H9 (cell line): ENCODE data around the gene ANKUB1. TPM values are rescaled to one million over a fixed set of nuclear protein-coding genes. Genes with fewer than 3 reads are reported as not detected.

Experiments
- DNase-seq: peaks from one replicate; pipeline ENCODE4 v3.0.0-alpha.2; 2017
- H2AFZ ChIP-seq: one replicate; pipeline ENCODE4 v1.6.1; 2013; ENCODE audit warnings: mild to moderate bottlenecking, low read length, control low read depth, moderate library complexity
- H2AK5ac ChIP-seq: 2 replicates; pipeline ENCODE4 v1.6.1; 2013; ENCODE audit warnings: low read length, control low read depth, mixed read lengths; ENCODE audit not compliant: insufficient read length
- H2BK120ac ChIP-seq: one replicate; pipeline ENCODE4 v1.6.1; 2013; ENCODE audit warnings: low read depth, mild to moderate bottlenecking, low read length, control low read depth, inconsistent platforms; ENCODE audit not compliant: poor library complexity, severe bottlenecking
- H2BK12ac ChIP-seq: 2 replicates; pipeline ENCODE4 v1.6.1; 2013; ENCODE audit warnings: low read length, control low read depth, mixed read lengths, low read depth; ENCODE audit not compliant: insufficient read length
- H2BK15ac ChIP-seq: 2 replicates; pipeline ENCODE4 v1.6.1; 2013; ENCODE audit warnings: low read depth, low read length, control low read depth
- H2BK20ac ChIP-seq: one replicate; pipeline ENCODE4 v1.6.1; 2013; ENCODE audit warnings: low read depth, mild to moderate bottlenecking, low read length, control low read depth, inconsistent platforms; ENCODE audit not compliant: poor library complexity, severe bottlenecking
- H2BK5ac ChIP-seq: 2 replicates; pipeline ENCODE4 v1.6.1; 2013; ENCODE audit warnings: low read length, control low read depth, mixed read lengths; ENCODE audit not compliant: insufficient read length
- H3K14ac ChIP-seq: 2 replicates; pipeline ENCODE4 v1.6.1; 2013; ENCODE audit warnings: low read length, control low read depth; ENCODE audit not compliant: insufficient read depth
- H3K18ac ChIP-seq: 2 replicates; pipeline ENCODE4 v1.6.1; 2013; ENCODE audit warnings: low read depth, mild to moderate bottlenecking, mixed read lengths, low read length, control low read depth; ENCODE audit not compliant: insufficient read length
- H3K23ac ChIP-seq: 2 replicates; pipeline ENCODE4 v1.6.1; 2013; ENCODE audit warnings: low read length, control low read depth, mixed read lengths, low read depth; ENCODE audit not compliant: insufficient read length
- H3K23me2 ChIP-seq: 2 replicates; pipeline ENCODE4 v1.6.1; 2013; ENCODE audit warnings: low read depth, mild to moderate bottlenecking, mixed read lengths, low read length, control low read depth; ENCODE audit not compliant: insufficient read length, poor library complexity, severe bottlenecking
- H3K27ac ChIP-seq: 2 replicates; pipeline ENCODE4 v1.5.1; 2013; ENCODE audit warnings: low read length, control low read depth, mixed read lengths, low read depth; ENCODE audit not compliant: insufficient read length
- H3K27me3 ChIP-seq: 2 replicates; pipeline ENCODE4 v1.6.1; 2013; ENCODE audit warnings: low read length, control low read depth, inconsistent platforms; ENCODE audit not compliant: insufficient read depth
- H3K4ac ChIP-seq: 2 replicates; pipeline ENCODE4 v1.6.1; 2013; ENCODE audit warnings: low read depth, mild to moderate bottlenecking, control low read depth, inconsistent platforms, low read length, moderate library complexity
- H3K4me1 ChIP-seq: 2 replicates; pipeline ENCODE4 v1.6.1; 2013; ENCODE audit warnings: low read length, control low read depth, inconsistent platforms; ENCODE audit not compliant: insufficient read depth
- H3K4me2 ChIP-seq: 2 replicates; pipeline ENCODE4 v1.6.1; 2013; ENCODE audit warnings: low read length, control low read depth, mixed read lengths; ENCODE audit not compliant: insufficient read length, insufficient read depth
- H3K56ac ChIP-seq: 2 replicates; pipeline ENCODE4 v1.6.1; 2013; ENCODE audit warnings: low read depth, mild to moderate bottlenecking, mixed read lengths, low read length, control low read depth; ENCODE audit not compliant: insufficient read length
- H3K79me1 ChIP-seq: 2 replicates; pipeline ENCODE4 v1.6.1; 2013; ENCODE audit warnings: low read depth, mild to moderate bottlenecking, moderate library complexity, low read length, control low read depth, inconsistent platforms; ENCODE audit not compliant: insufficient read depth, poor library complexity, severe bottlenecking
- H3K79me2 ChIP-seq: 2 replicates; pipeline ENCODE4 v1.6.1; 2013; ENCODE audit warnings: low read length, control low read depth, inconsistent platforms; ENCODE audit not compliant: insufficient read depth
- H3K9ac ChIP-seq: 2 replicates; pipeline ENCODE4 v1.6.1; 2013; ENCODE audit warnings: low read length, control low read depth, mixed read lengths; ENCODE audit not compliant: insufficient read length; ENCODE audit errors: extremely low read depth
- H3K9me3 ChIP-seq: one replicate; pipeline ENCODE4 v1.6.1; 2013; ENCODE audit warnings: low read depth, low read length, inconsistent platforms; ENCODE audit not compliant: control insufficient read depth
- H3T11ph ChIP-seq: one replicate; pipeline ENCODE4 v1.6.1; 2013; ENCODE audit warnings: mild to moderate bottlenecking, low read length, control low read depth, inconsistent platforms
- H4K20me1 ChIP-seq: one replicate; pipeline ENCODE4 v1.6.1; 2013; ENCODE audit not compliant: control insufficient read depth, insufficient read length, insufficient read depth
- H4K5ac ChIP-seq: 2 replicates; pipeline ENCODE4 v1.6.1; 2013; ENCODE audit warnings: low read depth, mild to moderate bottlenecking, mixed read lengths, low read length, control low read depth; ENCODE audit not compliant: insufficient read length
- H4K8ac ChIP-seq: replicated peaks from 2 replicates; pipeline ENCODE4 v1.6.1; 2013; ENCODE audit warnings: low read length, control low read depth, mixed read lengths, low read depth; ENCODE audit not compliant: insufficient read length
- H4K91ac ChIP-seq: 2 replicates; pipeline ENCODE4 v1.6.1; 2013; ENCODE audit warnings: low read depth, mild to moderate bottlenecking, moderate library complexity, mixed read lengths, low read length, control low read depth; ENCODE audit not compliant: insufficient read length
- H3K27ac Mint-ChIP-seq, 3 experiments: 2 replicates in 2 of 3; 3 replicates in 1 of 3; pipeline ENCODE4 v1.8.0; 2020 to 2021; ENCODE audit warnings: mixed read lengths in 3 of 3, mild to moderate bottlenecking in 1 of 3, moderate library complexity in 1 of 3
- H3K27me3 Mint-ChIP-seq: 2 replicates; pipeline ENCODE4 v1.8.0; 2021; ENCODE audit warnings: low read depth, mild to moderate bottlenecking, moderate library complexity, mixed read lengths
- H3K36me3 Mint-ChIP-seq, 3 experiments: 2 replicates in 2 of 3; 3 replicates in 1 of 3; pipeline ENCODE4 v1.8.0; 2020 to 2021; ENCODE audit warnings: low read depth in 3 of 3, mixed read lengths in 3 of 3; ENCODE audit not compliant: insufficient read depth in 1 of 3
- H3K4me1 Mint-ChIP-seq, 2 experiments: 2 replicates each; pipeline ENCODE4 v1.8.0; 2020; ENCODE audit warnings: mixed read lengths in 2 of 2
- H3K4me3 Mint-ChIP-seq, 2 experiments: 2 replicates in 1 of 2; 3 replicates in 1 of 2; pipeline ENCODE4 v1.8.0; 2020 to 2021; ENCODE audit warnings: mild to moderate bottlenecking in 2 of 2, mixed read lengths in 2 of 2, moderate library complexity in 1 of 2
- H3K9me3 Mint-ChIP-seq, 2 experiments: 2 replicates in 1 of 2; 3 replicates in 1 of 2; pipeline ENCODE4 v1.8.0; 2020; ENCODE audit warnings: mild to moderate bottlenecking in 2 of 2, mixed read lengths in 2 of 2, moderate library complexity in 1 of 2
- WGBS: extraction: QIAGEN DNeasy Blood & Tissue Kit; methylation state at CpG from one replicate; pipeline ENCODE4 v1.1.7; 2013; ENCODE audit warnings: missing lambda C conversion rate, low lambda C conversion rate, mixed read lengths; ENCODE audit not compliant: insufficient read length; ENCODE audit errors: extremely low coverage; 5-methylcytosine and 5-hydroxymethylcytosine counted together
- total RNA-seq: library from RNA; stranded (reverse); gene quantifications from 2 replicates; pipeline ENCODE4 v1.2.1, GENCODE V29; 2021
- TF ChIP-seq, protein P1 (sequence below): fragments of 200-600 bp; sonication (generic); conservative IDR thresholded peaks from 3 replicates; pipeline ENCODE4 v1.8.0; 2021; ENCODE audit warnings: antibody characterized with exemption, mild to moderate bottlenecking

ANKUB1 gene
- total RNA-seq, 1 experiment from 2014 or later = not detected

DNA sequence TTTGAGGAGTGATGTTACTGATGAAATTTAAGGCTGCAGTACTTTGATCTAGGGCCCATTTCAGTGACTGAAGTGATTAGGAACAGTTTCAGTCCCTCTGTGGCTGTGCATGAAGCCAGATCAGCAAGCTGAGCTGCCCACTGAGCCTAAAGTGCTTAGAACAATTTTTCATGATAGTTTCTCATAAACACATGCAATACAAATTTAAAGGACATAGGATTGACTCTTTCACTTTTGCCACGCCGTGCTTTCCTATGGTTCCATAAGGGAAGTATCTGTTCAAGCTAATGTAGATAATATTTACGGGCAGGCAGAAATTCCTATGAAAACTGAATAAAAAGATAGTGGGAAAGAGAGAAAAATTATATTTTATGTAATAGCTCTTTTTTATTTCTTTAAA lies 10.6 kb downstream of the ANKUB1 start:
- TF ChIP-seq, protein P1, sequence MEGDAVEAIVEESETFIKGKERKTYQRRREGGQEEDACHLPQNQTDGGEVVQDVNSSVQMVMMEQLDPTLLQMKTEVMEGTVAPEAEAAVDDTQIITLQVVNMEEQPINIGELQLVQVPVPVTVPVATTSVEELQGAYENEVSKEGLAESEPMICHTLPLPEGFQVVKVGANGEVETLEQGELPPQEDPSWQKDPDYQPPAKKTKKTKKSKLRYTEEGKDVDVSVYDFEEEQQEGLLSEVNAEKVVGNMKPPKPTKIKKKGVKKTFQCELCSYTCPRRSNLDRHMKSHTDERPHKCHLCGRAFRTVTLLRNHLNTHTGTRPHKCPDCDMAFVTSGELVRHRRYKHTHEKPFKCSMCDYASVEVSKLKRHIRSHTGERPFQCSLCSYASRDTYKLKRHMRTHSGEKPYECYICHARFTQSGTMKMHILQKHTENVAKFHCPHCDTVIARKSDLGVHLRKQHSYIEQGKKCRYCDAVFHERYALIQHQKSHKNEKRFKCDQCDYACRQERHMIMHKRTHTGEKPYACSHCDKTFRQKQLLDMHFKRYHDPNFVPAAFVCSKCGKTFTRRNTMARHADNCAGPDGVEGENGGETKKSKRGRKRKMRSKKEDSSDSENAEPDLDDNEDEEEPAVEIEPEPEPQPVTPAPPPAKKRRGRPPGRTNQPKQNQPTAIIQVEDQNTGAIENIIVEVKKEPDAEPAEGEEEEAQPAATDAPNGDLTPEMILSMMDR = no peak
- Mint-ChIP-seq H3K27me3 (no peaks in the 10 kb centered on the region), H3K4me3 (no peak overlapping the region), H3K4me1 (peaks cover 4% of the 10 kb centered on the region in 2 experiments), H3K9me3 (no peaks in the 10 kb centered on the region), H3K36me3 (no peaks in the 10 kb centered on the region), H3K27ac (no peak overlapping the region)
- no peak overlapping the region for H3T11ph ChIP-seq
- no peak overlapping the region for H3K4me2 ChIP-seq
- H3K27me3 ChIP-seq = no peaks in the 10 kb centered on the region
- no peak overlapping the region for H3K18ac ChIP-seq
- no peak overlapping the region for H2AFZ ChIP-seq
- H3K27ac ChIP-seq = no peak overlapping the region
- H2BK12ac ChIP-seq = no peak overlapping the region
- no peak overlapping the region for H3K56ac ChIP-seq
- no peak overlapping the region for H3K9ac ChIP-seq
- H4K20me1 ChIP-seq = no peaks in the 10 kb centered on the region
- no peaks in the 10 kb centered on the region for H3K23me2 ChIP-seq
- H4K5ac ChIP-seq = no peak overlapping the region
- no peak overlapping the region for H2BK15ac ChIP-seq
- no peak overlapping the region for H4K8ac ChIP-seq
- H3K79me2 ChIP-seq = no peaks in the 10 kb centered on the region
- H3K4ac ChIP-seq = no peak overlapping the region
- no peak overlapping the region for H2BK5ac ChIP-seq
- no peak overlapping the region for H2BK120ac ChIP-seq
- H3K14ac ChIP-seq = no peak overlapping the region
- no peaks in the 10 kb centered on the region for H3K79me1 ChIP-seq
- no peaks in the 10 kb centered on the region for H3K9me3 ChIP-seq
- no peak overlapping the region for H2AK5ac ChIP-seq
- DNase-seq = no peak
- no peak overlapping the region for H2BK20ac ChIP-seq
- no peak overlapping the region for H3K23ac ChIP-seq
- H3K4me1 ChIP-seq = no peaks in the 10 kb centered on the region
- no peak overlapping the region for H4K91ac ChIP-seq
- no CpG with 5 or more reads among the region's 3 CpGs for WGBS
